ENCODE measurements around the gene SLC24A2. TPM values are rescaled to one million over a fixed set of nuclear protein-coding genes. Genes with fewer than 3 reads are reported as not detected.

SLC24A2 gene
- total RNA-seq, 2 experiments from 2014 or later: not detected

DNA sequence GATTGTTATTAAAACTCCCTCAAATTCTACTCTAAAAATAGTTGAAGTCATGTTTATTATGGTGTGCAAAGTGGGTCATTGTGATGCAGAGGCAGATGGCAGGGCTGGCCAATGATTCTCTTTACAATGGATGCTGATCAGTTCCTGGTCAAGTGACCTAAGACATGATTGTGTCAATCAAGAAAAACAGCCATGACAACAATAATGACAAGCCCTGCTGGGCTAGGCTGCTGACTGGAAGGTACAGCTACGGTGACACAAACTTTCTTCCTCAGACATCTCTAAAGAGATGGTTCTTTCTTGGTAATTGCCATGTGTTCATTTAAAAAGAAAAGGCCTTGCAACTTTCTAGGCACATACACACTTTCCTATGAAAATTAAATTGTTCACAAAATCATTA is 3.6 kb downstream of the SLC24A2 start:
- DNase-seq (no peak), ATAC-seq (ENCODE audit: low read depth) (no peak)
- H3K27ac Mint-ChIP-seq: no peak overlapping the region
- POLR2A ChIA-PET: no interaction called here
- H3K4me3 Mint-ChIP-seq: no peak overlapping the region
- H3K4me1 Mint-ChIP-seq: no peaks in the 10 kb centered on the region
- no peaks in the 10 kb centered on the region for H3K9me3 Mint-ChIP-seq
- no peaks in the 10 kb centered on the region for H3K36me3 Mint-ChIP-seq
- peaks cover 59% of the 10 kb centered on the region for H3K27me3 Mint-ChIP-seq

DNA sequence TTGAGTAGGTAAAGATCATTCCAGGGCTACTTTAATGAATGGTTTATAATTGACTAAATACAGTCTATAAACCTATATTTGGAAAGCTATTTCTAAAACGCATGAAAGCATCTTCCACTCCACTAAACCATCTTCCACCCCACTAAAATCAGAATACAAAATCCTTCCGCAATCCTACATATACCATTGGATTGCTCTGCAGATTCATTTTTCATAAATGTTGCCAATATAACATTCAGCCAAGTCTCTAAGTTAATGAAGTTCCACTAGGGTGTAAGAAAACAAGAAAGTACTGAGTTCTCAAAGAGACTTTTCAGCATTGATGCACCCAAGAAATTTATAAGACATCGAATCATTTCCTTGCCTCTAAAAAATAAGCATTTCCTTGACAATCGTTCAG is 4.7 kb downstream of the SLC24A2 start:
- Mint-ChIP-seq H3K4me1 (no peaks in the 10 kb centered on the region), H3K36me3 (no peaks in the 10 kb centered on the region), H3K27ac (no peak overlapping the region), H3K27me3 (peaks cover 51% of the 10 kb centered on the region), H3K9me3 (no peaks in the 10 kb centered on the region), H3K4me3 (no peak overlapping the region)
- ATAC-seq (ENCODE audit: low read depth) (no peak), DNase-seq (no peak)
- POLR2A ChIA-PET: no interaction called here

DNA sequence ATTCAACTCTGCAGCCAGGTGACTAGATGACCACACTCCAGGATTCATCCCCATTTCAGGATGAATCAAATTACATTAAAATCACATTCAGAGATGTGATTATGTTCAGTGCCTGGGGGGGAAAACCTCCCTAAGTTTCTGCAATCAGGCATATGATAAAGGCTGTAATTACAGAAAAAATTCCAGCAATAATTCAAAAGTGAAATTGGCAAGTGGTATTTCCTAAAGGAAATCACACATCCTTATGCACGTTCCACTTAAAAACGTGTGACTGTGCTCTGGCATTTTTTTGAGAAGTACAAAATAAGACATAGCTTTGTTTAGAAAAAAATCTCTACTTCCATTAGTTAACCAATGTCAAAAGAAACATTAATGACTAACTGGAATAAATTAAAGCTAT is 5.3 kb downstream of the SLC24A2 start:
- no peak overlapping the region for H3K4me3 Mint-ChIP-seq
- no peak overlapping the region for H3K27ac Mint-ChIP-seq
- no peaks in the 10 kb centered on the region for H3K36me3 Mint-ChIP-seq
- no peak for DNase-seq
- ATAC-seq (ENCODE audit: low read depth): no peak
- H3K9me3 Mint-ChIP-seq: no peaks in the 10 kb centered on the region
- H3K4me1 Mint-ChIP-seq: no peaks in the 10 kb centered on the region
- POLR2A ChIA-PET: no interaction called here
- peaks cover 52% of the 10 kb centered on the region for H3K27me3 Mint-ChIP-seq

DNA sequence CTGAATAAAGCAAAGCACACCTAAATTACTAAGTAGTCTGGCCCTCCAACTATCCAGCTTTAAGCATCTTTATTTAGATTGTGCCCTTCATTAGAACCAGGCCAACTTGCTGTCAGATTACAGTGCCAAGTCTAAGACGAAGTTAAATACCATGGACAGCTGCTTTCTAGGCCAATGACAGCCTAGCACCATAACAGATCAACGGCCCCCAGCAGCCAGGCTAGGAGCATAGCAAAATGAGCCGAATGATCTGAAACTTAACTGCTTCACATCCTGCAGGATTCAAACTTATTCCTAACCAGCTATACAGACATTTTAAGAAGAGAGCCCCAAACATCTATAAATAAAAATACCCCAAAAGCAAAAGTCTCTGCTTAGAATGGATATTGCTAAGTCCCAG is 6.8 kb downstream of the SLC24A2 start:
- H3K9me3 Mint-ChIP-seq: no peaks in the 10 kb centered on the region
- H3K27me3 Mint-ChIP-seq: peaks cover 39% of the 10 kb centered on the region
- H3K4me3 Mint-ChIP-seq: no peak overlapping the region
- H3K4me1 Mint-ChIP-seq: no peaks in the 10 kb centered on the region
- no peak overlapping the region for H3K27ac Mint-ChIP-seq
- H3K36me3 Mint-ChIP-seq: no peaks in the 10 kb centered on the region
- POLR2A ChIA-PET: no interaction called here
- ATAC-seq (ENCODE audit: low read depth) (peak; percentile 47), DNase-seq (no peak)

DNA sequence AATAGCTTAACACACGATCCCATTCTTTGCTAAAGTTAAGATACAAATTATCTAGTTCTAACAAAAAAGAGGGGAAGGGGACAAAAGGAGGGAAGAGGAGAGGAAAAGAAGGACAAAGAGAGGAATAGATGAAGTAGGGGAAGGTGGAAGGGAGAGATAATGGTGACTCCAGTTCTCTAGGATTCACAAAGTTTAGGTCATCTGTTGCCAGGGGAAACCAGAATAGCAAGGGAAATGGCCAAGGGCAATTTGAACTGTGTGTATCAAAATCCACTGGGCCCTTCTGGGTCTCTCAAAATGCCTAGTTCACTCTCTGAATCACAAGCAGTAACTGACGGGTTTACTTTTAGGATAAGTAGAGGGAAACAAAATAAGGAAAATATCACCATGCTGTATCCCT is 7.6 kb downstream of the SLC24A2 start:
- DNase-seq (no peak), ATAC-seq (ENCODE audit: low read depth) (no peak)
- H3K4me1 Mint-ChIP-seq: no peaks in the 10 kb centered on the region
- POLR2A ChIA-PET: no interaction called here
- no peak overlapping the region for H3K27ac Mint-ChIP-seq
- H3K36me3 Mint-ChIP-seq: no peaks in the 10 kb centered on the region
- peaks cover 32% of the 10 kb centered on the region for H3K27me3 Mint-ChIP-seq
- no peaks in the 10 kb centered on the region for H3K9me3 Mint-ChIP-seq
- H3K4me3 Mint-ChIP-seq: no peak overlapping the region

DNA sequence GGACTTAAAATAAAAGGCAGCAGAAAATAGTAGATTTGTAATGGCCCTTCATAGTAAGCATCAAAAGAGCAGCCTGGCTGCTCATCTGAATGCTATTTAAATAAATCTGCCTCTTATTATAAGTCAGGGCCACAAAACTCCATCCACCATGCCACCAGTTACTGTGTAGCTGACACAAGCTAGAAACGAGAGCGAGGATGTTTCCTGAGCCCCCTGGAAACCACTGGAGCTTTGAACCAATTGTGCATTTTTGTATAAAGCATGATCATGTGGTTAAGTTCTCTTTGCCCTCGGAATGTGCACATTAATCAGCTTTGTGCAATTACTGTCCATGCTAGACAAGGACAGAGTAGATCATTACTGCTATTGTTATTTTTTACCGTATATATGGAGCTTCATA is 17.4 kb downstream of the SLC24A2 start:
- Mint-ChIP-seq H3K9me3 (no peaks in the 10 kb centered on the region), H3K4me1 (no peaks in the 10 kb centered on the region), H3K4me3 (no peak overlapping the region), H3K36me3 (no peaks in the 10 kb centered on the region), H3K27ac (no peak overlapping the region), H3K27me3 (peaks cover 7% of the 10 kb centered on the region)
- ATAC-seq (ENCODE audit: low read depth): no peak
- no peak for DNase-seq
- POLR2A ChIA-PET: no interaction called here

DNA sequence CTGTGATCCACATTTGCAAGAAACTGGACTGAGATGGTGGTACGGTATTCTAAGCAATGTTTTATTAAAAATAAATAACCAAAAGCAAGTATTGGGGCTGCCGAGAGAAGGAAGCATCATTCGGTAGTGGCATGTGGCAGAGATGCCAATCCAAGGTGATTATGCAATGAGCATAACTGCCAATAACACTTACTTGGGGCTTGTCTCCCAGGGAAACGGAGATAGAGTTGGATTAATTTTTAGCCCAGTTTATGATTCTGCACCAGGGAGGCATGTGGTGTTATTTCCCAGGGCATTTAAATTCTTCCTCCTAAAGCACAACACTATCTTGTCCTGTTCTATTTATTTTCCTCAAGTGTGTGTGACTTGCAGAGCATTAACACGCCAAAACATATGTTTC is 17.9 kb downstream of the SLC24A2 start:
- POLR2A ChIA-PET: no interaction called here
- no peak for DNase-seq
- H3K27ac Mint-ChIP-seq: no peak overlapping the region
- no peaks in the 10 kb centered on the region for H3K4me1 Mint-ChIP-seq
- H3K9me3 Mint-ChIP-seq: peaks cover under 1% of the 10 kb centered on the region
- no peak overlapping the region for H3K4me3 Mint-ChIP-seq
- no peak for ATAC-seq (ENCODE audit: low read depth)
- peaks cover 7% of the 10 kb centered on the region for H3K27me3 Mint-ChIP-seq
- H3K36me3 Mint-ChIP-seq: no peaks in the 10 kb centered on the region

DNA sequence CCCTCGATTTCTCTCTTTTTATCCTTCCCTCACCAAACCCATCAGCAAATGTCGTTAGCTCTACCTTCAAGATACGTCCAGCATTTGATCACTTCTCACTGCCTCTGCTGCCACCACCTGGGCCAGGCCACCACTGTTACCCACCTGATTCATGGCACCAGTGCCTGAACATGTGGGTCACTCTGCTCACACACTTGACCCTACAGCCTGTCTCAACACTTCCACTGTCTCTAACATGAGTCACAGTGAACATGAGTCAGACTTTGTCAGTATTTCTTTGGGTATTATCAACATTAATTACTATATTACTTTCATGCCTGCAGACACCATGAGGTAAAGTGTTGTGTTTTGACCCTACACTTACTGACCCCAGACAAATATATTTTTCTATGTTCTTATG is 19.6 kb downstream of the SLC24A2 start:
- Mint-ChIP-seq H3K27ac (no peak overlapping the region), H3K36me3 (no peaks in the 10 kb centered on the region), H3K4me1 (no peaks in the 10 kb centered on the region), H3K27me3 (peaks cover 13% of the 10 kb centered on the region), H3K9me3 (peaks cover 10% of the 10 kb centered on the region), H3K4me3 (no peak overlapping the region)
- POLR2A ChIA-PET: no interaction called here
- ATAC-seq (ENCODE audit: low read depth) (no peak), DNase-seq (no peak)

DNA sequence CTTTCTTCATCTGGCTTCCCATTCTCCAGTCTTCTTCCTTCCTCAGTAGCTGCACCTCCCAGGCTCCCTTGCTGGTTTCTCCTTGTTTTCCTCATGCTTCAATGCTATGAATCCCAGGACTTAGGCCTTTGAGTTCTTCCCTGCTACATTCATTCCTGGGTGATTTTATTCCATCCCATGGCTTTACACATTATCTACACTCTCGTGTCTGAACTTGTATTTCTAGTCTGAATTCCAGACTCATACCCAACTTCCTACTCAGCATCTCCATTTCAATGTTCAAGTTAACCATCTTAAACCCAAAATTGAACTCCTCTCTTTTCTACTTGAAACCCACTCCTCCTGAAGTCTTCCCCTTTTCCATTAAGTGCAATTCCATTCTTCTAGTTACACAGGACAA is 20.0 kb downstream of the SLC24A2 start:
- POLR2A ChIA-PET: no interaction called here
- peaks cover 11% of the 10 kb centered on the region for H3K27me3 Mint-ChIP-seq
- no peak overlapping the region for H3K27ac Mint-ChIP-seq
- no peak overlapping the region for H3K4me3 Mint-ChIP-seq
- H3K4me1 Mint-ChIP-seq: no peaks in the 10 kb centered on the region
- peaks cover 10% of the 10 kb centered on the region for H3K9me3 Mint-ChIP-seq
- H3K36me3 Mint-ChIP-seq: no peaks in the 10 kb centered on the region
- ATAC-seq (ENCODE audit: low read depth) (no peak), DNase-seq (no peak)

DNA sequence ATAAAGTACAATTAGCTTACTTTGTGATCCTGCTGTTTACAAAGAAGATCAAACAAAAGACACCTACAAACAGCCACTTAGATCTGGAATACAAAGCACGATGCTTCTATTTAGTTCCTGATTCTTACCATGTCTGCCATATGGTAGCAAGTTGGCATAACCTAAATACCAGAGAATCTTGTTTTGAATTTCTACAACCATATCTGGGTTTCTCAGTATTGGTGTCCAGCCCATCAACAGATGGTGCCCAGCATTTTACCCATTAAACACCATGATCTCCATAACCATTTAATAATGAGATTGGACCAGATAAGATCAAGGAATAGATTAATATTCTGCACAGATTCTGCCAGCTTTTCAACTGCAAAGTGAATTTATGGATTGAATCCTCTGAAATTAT is 29.8 kb downstream of the SLC24A2 start:
- no peak for ATAC-seq (ENCODE audit: low read depth)
- POLR2A ChIA-PET: no interaction called here
- Mint-ChIP-seq H3K4me3 (no peak overlapping the region), H3K36me3 (no peaks in the 10 kb centered on the region), H3K27me3 (peaks cover 11% of the 10 kb centered on the region), H3K9me3 (peaks cover 7% of the 10 kb centered on the region), H3K4me1 (peaks cover under 1% of the 10 kb centered on the region), H3K27ac (no peak overlapping the region)
- DNase-seq: no peak

DNA sequence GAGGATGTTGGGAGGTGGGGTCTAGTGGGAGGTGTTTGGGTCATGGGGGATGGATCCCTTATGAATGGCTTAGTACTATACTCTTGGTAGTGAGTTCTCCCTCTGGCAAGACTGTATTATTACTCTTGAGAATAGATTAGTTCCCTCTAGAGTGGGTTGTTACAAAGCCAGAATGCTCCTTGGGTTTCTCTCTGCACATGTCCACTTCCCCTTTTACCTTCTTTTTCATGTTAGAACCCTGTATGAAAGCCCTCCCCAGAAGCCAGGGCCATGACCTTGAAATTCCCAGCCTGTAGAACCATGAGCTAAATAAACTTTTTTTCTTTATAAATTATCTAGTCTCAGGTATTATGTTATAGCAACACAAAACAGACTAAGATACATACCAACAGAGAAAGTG is 31.1 kb downstream of the SLC24A2 start:
- Mint-ChIP-seq H3K27me3 (peaks cover 17% of the 10 kb centered on the region), H3K4me3 (no peak overlapping the region), H3K4me1 (peaks cover 3% of the 10 kb centered on the region), H3K9me3 (peaks cover 2% of the 10 kb centered on the region), H3K27ac (no peak overlapping the region), H3K36me3 (no peaks in the 10 kb centered on the region)
- POLR2A ChIA-PET: no interaction called here
- ATAC-seq (ENCODE audit: low read depth) (no peak), DNase-seq (no peak)

DNA sequence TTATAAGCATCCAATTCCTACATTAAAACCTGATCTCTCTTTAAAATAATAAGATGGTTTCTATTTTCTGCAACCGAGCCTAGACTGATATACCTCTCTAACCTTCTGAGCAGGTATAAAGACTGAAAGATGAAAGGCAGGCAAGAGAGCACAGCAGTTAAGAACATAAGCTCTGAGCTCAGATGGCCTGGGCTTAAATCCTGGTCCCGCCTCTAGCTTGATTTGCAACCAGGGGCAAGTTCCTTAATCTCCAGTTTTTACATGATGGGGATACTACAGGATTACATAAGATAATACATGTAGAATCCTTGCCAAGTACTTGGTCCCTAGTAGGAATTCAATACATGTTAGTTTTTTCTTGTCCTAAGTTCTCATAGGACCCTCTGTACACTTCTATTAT is 33.9 kb downstream of the SLC24A2 start:
- POLR2A ChIA-PET: no interaction called here
- ATAC-seq (ENCODE audit: low read depth) (no peak), DNase-seq (no peak)
- no peaks in the 10 kb centered on the region for H3K9me3 Mint-ChIP-seq
- H3K27me3 Mint-ChIP-seq: peaks cover 21% of the 10 kb centered on the region
- H3K36me3 Mint-ChIP-seq: no peaks in the 10 kb centered on the region
- no peak overlapping the region for H3K27ac Mint-ChIP-seq
- peaks cover 3% of the 10 kb centered on the region for H3K4me1 Mint-ChIP-seq
- H3K4me3 Mint-ChIP-seq: no peak overlapping the region

DNA sequence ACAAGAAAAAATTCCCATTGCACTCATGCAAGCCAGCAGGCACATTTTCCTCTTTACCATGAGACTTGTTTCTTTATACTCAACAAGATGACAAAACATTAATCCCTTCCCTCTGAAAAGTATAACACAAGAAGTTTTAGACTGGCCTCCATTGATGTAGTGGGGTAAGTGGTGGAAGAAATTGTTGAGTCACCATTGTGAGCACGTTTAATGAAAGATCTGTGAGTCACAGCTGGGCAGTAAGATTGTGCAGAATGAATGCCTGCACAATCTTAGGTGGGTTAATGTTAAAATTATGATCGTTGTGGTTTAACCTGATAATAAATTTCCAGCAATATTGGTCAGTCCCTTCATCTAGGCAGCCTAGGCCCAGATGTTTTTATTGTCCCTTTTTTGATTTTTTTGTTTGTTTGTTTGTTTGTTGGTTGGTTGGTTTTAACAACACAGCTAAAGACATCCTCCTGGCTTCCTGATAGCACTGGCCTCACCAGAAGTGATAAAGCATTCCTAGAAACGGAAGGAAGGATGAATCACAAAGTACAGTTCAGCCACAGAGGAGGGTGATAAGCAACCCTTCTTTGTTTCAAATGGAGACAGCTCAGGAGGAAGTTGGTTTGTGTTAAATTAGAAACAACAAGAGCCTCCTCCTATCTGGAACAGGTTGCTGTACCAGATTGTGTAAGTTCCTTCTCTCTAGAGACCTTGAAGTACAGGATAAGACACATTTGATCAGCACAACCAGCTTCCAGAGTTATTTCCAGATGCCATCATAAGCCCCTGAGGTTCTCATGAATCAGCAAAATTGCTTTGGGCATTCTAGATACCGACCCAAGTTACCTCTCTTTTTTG is 40.3 kb downstream of the SLC24A2 start:
- ATAC-seq (ENCODE audit: low read depth): peak; percentile 88
- no peak for DNase-seq
- peaks cover 6% of the 10 kb centered on the region for H3K4me1 Mint-ChIP-seq
- H3K4me3 Mint-ChIP-seq: no peak overlapping the region
- H3K36me3 Mint-ChIP-seq: no peaks in the 10 kb centered on the region
- POLR2A ChIA-PET: no interaction called here
- peak overlapping the region; percentile 27 for H3K27ac Mint-ChIP-seq
- H3K27me3 Mint-ChIP-seq: peaks cover 19% of the 10 kb centered on the region
- H3K9me3 Mint-ChIP-seq: no peaks in the 10 kb centered on the region

DNA sequence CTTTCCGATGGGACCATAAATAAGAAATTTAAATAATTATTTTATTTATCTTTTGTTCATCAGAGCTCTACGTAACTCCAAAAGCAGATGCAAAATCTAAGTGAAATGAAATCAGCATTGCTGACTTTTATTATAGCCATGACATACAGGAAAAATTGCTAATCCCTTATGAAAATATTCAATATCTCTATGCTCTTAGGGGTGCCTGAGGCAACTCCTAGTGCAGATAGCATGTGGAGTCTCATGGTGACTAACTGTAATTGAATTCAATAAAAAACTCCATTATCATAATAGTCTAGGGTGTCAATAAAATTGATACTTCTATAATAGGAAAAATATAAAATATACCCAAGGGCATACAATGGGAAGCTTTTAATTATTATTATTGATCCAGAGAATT is 42.6 kb downstream of the SLC24A2 start:
- POLR2A ChIA-PET: no interaction called here
- no peak for ATAC-seq (ENCODE audit: low read depth)
- H3K27me3 Mint-ChIP-seq: peaks cover 19% of the 10 kb centered on the region
- no peaks in the 10 kb centered on the region for H3K9me3 Mint-ChIP-seq
- peaks cover 6% of the 10 kb centered on the region for H3K4me1 Mint-ChIP-seq
- no peak overlapping the region for H3K27ac Mint-ChIP-seq
- DNase-seq: no peak
- no peaks in the 10 kb centered on the region for H3K36me3 Mint-ChIP-seq
- no peak overlapping the region for H3K4me3 Mint-ChIP-seq

DNA sequence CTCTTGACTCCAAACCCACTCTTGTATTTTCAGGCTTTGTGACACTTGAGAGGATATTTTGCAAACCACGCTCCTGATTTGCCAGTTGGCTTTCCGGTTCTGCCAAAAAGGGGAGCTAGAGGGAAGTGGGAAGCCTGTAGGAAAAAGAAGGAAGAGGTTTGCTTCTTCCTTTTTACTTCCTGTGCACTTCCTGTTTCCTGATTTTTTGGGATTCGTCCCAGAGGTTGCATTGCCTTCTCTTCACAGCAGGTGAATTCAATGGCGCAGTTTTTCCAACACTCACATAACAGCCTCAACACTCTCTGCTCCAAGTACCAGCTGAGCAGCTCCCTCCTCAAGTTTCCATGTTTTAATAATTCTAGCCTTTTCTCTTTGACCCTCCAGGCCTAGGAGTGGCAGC is 47.7 kb downstream of the SLC24A2 start:
- Mint-ChIP-seq H3K4me3 (no peak overlapping the region), H3K4me1 (no peaks in the 10 kb centered on the region), H3K27me3 (peaks cover 13% of the 10 kb centered on the region), H3K9me3 (no peaks in the 10 kb centered on the region), H3K27ac (no peak overlapping the region), H3K36me3 (no peaks in the 10 kb centered on the region)
- POLR2A ChIA-PET: no interaction called here
- DNase-seq (no peak), ATAC-seq (ENCODE audit: low read depth) (no peak)
